Endothelial cell (in vitro differentiated cells): ENCODE data around the gene GALNT6. TPM values are rescaled to one million over a fixed set of nuclear protein-coding genes. Genes with fewer than 3 reads are reported as not detected.

Experiments used
- DNase-seq: peaks from one replicate; pipeline ENCODE4 v3.0.0; 2021; ENCODE audit warnings: low spot score
- H3K27ac Mint-ChIP-seq: one replicate; pipeline ENCODE4 v1.8.0; 2021; ENCODE audit warnings: mixed read lengths, inconsistent platforms; ENCODE audit not compliant: unreplicated experiment
- H3K27me3 Mint-ChIP-seq: one replicate; pipeline ENCODE4 v1.8.0; 2021; ENCODE audit warnings: mild to moderate bottlenecking, moderate library complexity, mixed read lengths, inconsistent platforms; ENCODE audit not compliant: unreplicated experiment
- H3K36me3 Mint-ChIP-seq: one replicate; pipeline ENCODE4 v1.8.0; 2021; ENCODE audit warnings: mild to moderate bottlenecking, low read depth, mixed read lengths, inconsistent platforms; ENCODE audit not compliant: unreplicated experiment
- H3K4me1 Mint-ChIP-seq: one replicate; pipeline ENCODE4 v1.8.0; 2021; ENCODE audit warnings: mild to moderate bottlenecking, mixed read lengths, inconsistent platforms; ENCODE audit not compliant: unreplicated experiment
- H3K4me3 Mint-ChIP-seq: one replicate; pipeline ENCODE4 v1.8.0; 2021; ENCODE audit warnings: mild to moderate bottlenecking, mixed read lengths, inconsistent platforms; ENCODE audit not compliant: unreplicated experiment
- H3K9me3 Mint-ChIP-seq: one replicate; pipeline ENCODE4 v1.8.0; 2021; ENCODE audit warnings: mixed read lengths, inconsistent platforms; ENCODE audit not compliant: unreplicated experiment
- CTCF ChIP-seq: fragments of 200-600 bp; sonication (generic); IDR thresholded peaks from one replicate; pipeline ENCODE4 v1.5.0; 2021; ENCODE audit warnings: antibody characterized with exemption; ENCODE audit not compliant: unreplicated experiment
- total RNA-seq: library from RNA; stranded (reverse); fragmentation: NEBNext Ultra II Directional; extraction: Animal tissue kit (Norgen Biotek cat#: 25700); gene quantifications from one replicate; pipeline ENCODE4 v1.2.1, GENCODE V29; 2021; ENCODE audit not compliant: unreplicated experiment

The GALNT6 gene
- total RNA-seq, 1 donor from 2014 or later, result 12.5 TPM

GRCh38 chr12:51360315-51360714, 30.9 kb downstream of the GALNT6 start:
- no peak for TF ChIP-seq CTCF
- Mint-ChIP-seq H3K4me1 (no peaks in the 10 kb centered on the region), H3K27ac (no peak overlapping the region), H3K4me3 (no peak overlapping the region), H3K9me3 (no peaks in the 10 kb centered on the region), H3K27me3 (no peaks in the 10 kb centered on the region), H3K36me3 (peaks cover 15% of the 10 kb centered on the region)
- no peak for DNase-seq

- TF ChIP-seq CTCF, result no peak
- no peaks in the 10 kb centered on the region for H3K27me3 Mint-ChIP-seq
- H3K27ac Mint-ChIP-seq, result no peak overlapping the region
- H3K4me1 Mint-ChIP-seq, result no peaks in the 10 kb centered on the region
- H3K36me3 Mint-ChIP-seq, result peaks cover 15% of the 10 kb centered on the region
- H3K9me3 Mint-ChIP-seq, result no peaks in the 10 kb centered on the region
- no peak overlapping the region for H3K4me3 Mint-ChIP-seq
- no peak for DNase-seq
Observed at GRCh38 chr12:51359851-51360250, 31.4 kb downstream of the GALNT6 start.

- TF ChIP-seq CTCF, result no peak
- H3K4me1 Mint-ChIP-seq, result no peaks in the 10 kb centered on the region
- no peaks in the 10 kb centered on the region for H3K9me3 Mint-ChIP-seq
- peaks cover 15% of the 10 kb centered on the region for H3K36me3 Mint-ChIP-seq
- no peak for DNase-seq
- H3K4me3 Mint-ChIP-seq, result no peak overlapping the region
- no peak overlapping the region for H3K27ac Mint-ChIP-seq
- H3K27me3 Mint-ChIP-seq, result no peaks in the 10 kb centered on the region
Observed at GRCh38 chr12:51358496-51358895, 32.7 kb downstream of the GALNT6 start.

GRCh38 chr12:51357374-51358047, 33.7 kb downstream of the GALNT6 start:
- Mint-ChIP-seq H3K27me3 (no peaks in the 10 kb centered on the region), H3K27ac (no peak overlapping the region), H3K4me1 (no peaks in the 10 kb centered on the region), H3K9me3 (no peaks in the 10 kb centered on the region), H3K4me3 (no peak overlapping the region), H3K36me3 (peaks cover 15% of the 10 kb centered on the region)
- DNase-seq, result no peak
- TF ChIP-seq CTCF, result no peak

GRCh38 chr12:51351913-51352532, 39.2 kb downstream of the GALNT6 start:
- Mint-ChIP-seq H3K4me3 (no peak overlapping the region), H3K9me3 (no peaks in the 10 kb centered on the region), H3K27ac (no peak overlapping the region), H3K27me3 (peaks cover 5% of the 10 kb centered on the region), H3K36me3 (no peaks in the 10 kb centered on the region), H3K4me1 (peaks cover 7% of the 10 kb centered on the region)
- DNase-seq, result peak; percentile 75
- peak; percentile 71 for TF ChIP-seq CTCF
